HEK293 (cell line): ENCODE measurements around the gene LDB1.

ENCODE experiments used
- CTCF ChIA-PET: fragments of 350-600 bp; formaldehyde crosslinking; extraction: SDS; loops from one replicate; lab custom pipeline; 2021; ENCODE audit warnings: antibody characterized with exemption; lab: Yijun Ruan, JAX
- POLR2A ChIA-PET: fragments of 300-600 bp; formaldehyde crosslinking; extraction: SDS; loops from one replicate; lab custom pipeline; 2020; ENCODE audit warnings: antibody characterized with exemption, inconsistent platforms; lab: Yijun Ruan, JAX
- H3K27ac ChIP-seq: fragments of 200-500 bp; sonication (Bioruptor generic); 2 replicates; pipeline ENCODE4 v1.5.1; 2014; ENCODE audit warnings: low read depth, low read length, control low read depth, inconsistent platforms; ENCODE audit errors: extremely low read depth
- H3K36me3 ChIP-seq, 2 experiments: fragments of 200-500 bp in 1 of 2; sonication (Bioruptor generic) in 1 of 2; 1 replicate in 1 of 2; 2 replicates in 1 of 2; pipeline ENCODE4 v1.5.1; 2014 to 2017; ENCODE audit warnings: inconsistent platforms in 2 of 2, low read length in 2 of 2; ENCODE audit not compliant: control insufficient read depth in 2 of 2, insufficient read depth in 1 of 2
- H3K4me1 ChIP-seq: fragments of 200-500 bp; sonication (Bioruptor generic); 2 replicates; pipeline ENCODE4 v1.5.1; 2014; ENCODE audit warnings: mild to moderate bottlenecking, low read length, inconsistent platforms; ENCODE audit not compliant: control insufficient read depth, insufficient read depth
- H3K4me3 ChIP-seq: 2 replicates; pipeline ENCODE4 v1.5.1; 2011; ENCODE audit warnings: low read depth, mild to moderate bottlenecking, control low read depth, low read length, moderate library complexity
- H3K9me3 ChIP-seq: fragments of 200-500 bp; sonication (Bioruptor generic); 2 replicates; pipeline ENCODE4 v1.5.1; 2014; ENCODE audit warnings: low read depth, low read length, inconsistent platforms; ENCODE audit not compliant: control insufficient read depth, insufficient read depth
- GLI4 ChIP-seq: fragments of 450-650 bp; formaldehyde crosslinking; IDR thresholded peaks from 2 replicates; pipeline ENCODE4 v1.5.1; 2016; ENCODE audit warnings: missing biosample characterization, missing genetic modification characterization
- TCF7L2 ChIP-seq: IDR thresholded peaks from 2 replicates; pipeline ENCODE4 v1.6.1; 2011; ENCODE audit warnings: low read depth, mild to moderate bottlenecking, inconsistent platforms, low read length, moderate library complexity, borderline replicate concordance
- TSHZ1 ChIP-seq: fragments of 450-650 bp; formaldehyde crosslinking; IDR thresholded peaks from 2 replicates; pipeline ENCODE4 v1.5.1; 2016; ENCODE audit warnings: missing biosample characterization, missing genetic modification characterization, borderline replicate concordance
- YY1 ChIP-seq: fragments of 450-650 bp; formaldehyde crosslinking; IDR thresholded peaks from 2 replicates; pipeline ENCODE4 v1.5.1; 2018; ENCODE audit warnings: missing biosample characterization, missing genetic modification characterization
- YY2 ChIP-seq: fragments of 450-650 bp; formaldehyde crosslinking; IDR thresholded peaks from 2 replicates; pipeline ENCODE4 v1.5.1; 2016; ENCODE audit warnings: missing biosample characterization, missing genetic modification characterization
- ZBTB8A ChIP-seq: fragments of 450-650 bp; formaldehyde crosslinking; IDR thresholded peaks from 2 replicates; pipeline ENCODE4 v1.5.1; 2016; ENCODE audit warnings: missing biosample characterization, missing genetic modification characterization
- ZNF10 ChIP-seq: fragments of 450-650 bp; formaldehyde crosslinking; IDR thresholded peaks from 2 replicates; pipeline ENCODE4 v1.5.1; 2017; ENCODE audit warnings: missing biosample characterization, missing genetic modification characterization
- ZNF132 ChIP-seq: fragments of 450-650 bp; formaldehyde crosslinking; IDR thresholded peaks from 2 replicates; pipeline ENCODE4 v1.5.1; 2017; ENCODE audit warnings: missing biosample characterization, missing genetic modification characterization, borderline replicate concordance
- ZNF138 ChIP-seq: fragments of 450-650 bp; formaldehyde crosslinking; IDR thresholded peaks from 2 replicates; pipeline ENCODE4 v1.5.1; 2016; ENCODE audit warnings: missing biosample characterization, missing genetic modification characterization, borderline replicate concordance
- ZNF16 ChIP-seq: fragments of 450-650 bp; formaldehyde crosslinking; IDR thresholded peaks from 2 replicates; pipeline ENCODE4 v1.5.1; 2016; ENCODE audit warnings: low read depth, missing biosample characterization, missing genetic modification characterization
- ZNF18 ChIP-seq: fragments of 450-650 bp; formaldehyde crosslinking; IDR thresholded peaks from 2 replicates; pipeline ENCODE4 v1.5.1; 2016; ENCODE audit warnings: missing biosample characterization, missing genetic modification characterization
- ZNF202 ChIP-seq: fragments of 450-650 bp; formaldehyde crosslinking; IDR thresholded peaks from 2 replicates; pipeline ENCODE4 v1.5.1; 2016; ENCODE audit warnings: missing biosample characterization, missing genetic modification characterization, borderline replicate concordance
- ZNF211 ChIP-seq: fragments of 450-650 bp; formaldehyde crosslinking; IDR thresholded peaks from 2 replicates; pipeline ENCODE4 v1.5.1; 2016; ENCODE audit warnings: low read depth, missing biosample characterization, missing genetic modification characterization
- ZNF214 ChIP-seq: fragments of 450-650 bp; formaldehyde crosslinking; IDR thresholded peaks from 2 replicates; pipeline ENCODE4 v1.5.1; 2017; ENCODE audit warnings: missing biosample characterization, mild to moderate bottlenecking, missing genetic modification characterization, borderline replicate concordance
- ZNF26 ChIP-seq: fragments of 450-650 bp; formaldehyde crosslinking; IDR thresholded peaks from 2 replicates; pipeline ENCODE4 v1.5.1; 2016; ENCODE audit warnings: missing biosample characterization, missing genetic modification characterization
- ZNF292 ChIP-seq: fragments of 450-650 bp; formaldehyde crosslinking; IDR thresholded peaks from 2 replicates; pipeline ENCODE4 v1.5.1; 2016; ENCODE audit warnings: low read depth, missing biosample characterization, missing genetic modification characterization, borderline replicate concordance
- ZNF354C ChIP-seq: fragments of 450-650 bp; formaldehyde crosslinking; IDR thresholded peaks from 2 replicates; pipeline ENCODE4 v1.5.1; 2016; ENCODE audit warnings: missing biosample characterization, missing genetic modification characterization, low read depth, borderline replicate concordance
- ZNF416 ChIP-seq: fragments of 450-650 bp; formaldehyde crosslinking; IDR thresholded peaks from 2 replicates; pipeline ENCODE4 v1.5.1; 2016; ENCODE audit warnings: missing biosample characterization, missing genetic modification characterization
- ZNF423 ChIP-seq: fragments of 450-650 bp; formaldehyde crosslinking; IDR thresholded peaks from 2 replicates; pipeline ENCODE4 v1.5.1; 2016; ENCODE audit warnings: missing biosample characterization, missing genetic modification characterization
- ZNF596 ChIP-seq: fragments of 450-650 bp; IDR thresholded peaks from 2 replicates; pipeline ENCODE4 v1.5.0; 2018; ENCODE audit warnings: missing biosample characterization, mild to moderate bottlenecking, missing genetic modification characterization, moderate library complexity
- ZNF658 ChIP-seq: fragments of 450-650 bp; formaldehyde crosslinking; IDR thresholded peaks from 2 replicates; pipeline ENCODE4; 2016; ENCODE audit warnings: missing biosample characterization, missing genetic modification characterization
- ZNF701 ChIP-seq: fragments of 450-650 bp; formaldehyde crosslinking; IDR thresholded peaks from 2 replicates; pipeline ENCODE4 v1.5.1; 2016; ENCODE audit warnings: missing biosample characterization, missing genetic modification characterization
- ZNF76 ChIP-seq: fragments of 450-650 bp; formaldehyde crosslinking; IDR thresholded peaks from 2 replicates; pipeline ENCODE4; 2016; ENCODE audit warnings: low read depth, missing biosample characterization, missing genetic modification characterization, borderline replicate concordance
- TF ChIP-seq, protein P1 (sequence below): fragments of 450-650 bp; formaldehyde crosslinking; IDR thresholded peaks from 2 replicates; pipeline ENCODE4 v1.5.1; 2016; ENCODE audit warnings: missing biosample characterization, missing genetic modification characterization
- TF ChIP-seq, protein P2 (sequence below): fragments of 450-650 bp; IDR thresholded peaks from 2 replicates; pipeline ENCODE4 v1.5.1; 2018; ENCODE audit warnings: missing biosample characterization, mild to moderate bottlenecking, missing genetic modification characterization
- TF ChIP-seq, protein P3 (sequence below): fragments of 450-650 bp; formaldehyde crosslinking; IDR thresholded peaks from 2 replicates; pipeline ENCODE4 v1.5.1; 2017; ENCODE audit warnings: missing biosample characterization, missing genetic modification characterization

The LDB1 gene

DNA sequence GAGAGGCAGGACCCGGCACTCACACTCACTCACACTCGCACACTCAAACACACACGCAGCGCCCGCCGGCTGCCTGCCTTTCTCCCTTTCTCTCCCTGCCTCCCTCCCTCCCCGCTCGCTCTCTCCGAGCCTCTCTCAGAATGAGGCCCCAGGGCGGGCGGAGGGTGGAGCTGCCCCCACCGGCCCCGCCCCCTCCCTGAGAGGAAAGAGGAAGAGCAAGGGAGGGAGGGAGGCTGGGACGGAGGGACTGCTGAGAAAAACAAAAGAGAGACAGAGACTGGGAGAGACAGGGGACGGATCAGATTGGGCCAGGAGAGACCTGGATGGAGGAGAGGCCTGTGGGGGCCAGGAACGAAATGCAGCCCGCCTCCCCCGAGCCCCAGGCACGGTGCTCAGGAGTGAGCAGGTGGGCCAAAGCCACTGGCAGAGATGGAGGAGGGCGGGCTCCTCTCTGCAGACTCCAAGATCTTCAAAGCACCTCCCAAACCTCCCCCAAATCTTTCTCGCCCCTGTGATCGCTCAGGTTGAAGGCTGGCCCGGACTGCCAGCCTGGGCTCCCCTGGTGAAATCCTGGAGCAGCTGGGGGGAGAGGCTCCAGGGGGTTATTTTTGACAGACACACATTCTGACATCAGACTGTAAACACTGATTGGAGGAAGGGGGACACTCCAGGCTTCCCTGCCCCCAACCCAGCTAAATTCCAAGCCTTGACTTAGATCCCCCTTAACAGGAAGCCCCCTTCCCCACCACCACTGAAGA is 5.1 kb downstream of the LDB1 start:
- CTCF ChIA-PET, result interaction anchor here (0.6 to 2.9 kb wide), 4 partner anchors 17 to 312 kb away, joined by 3 to 9 read pairs (median 4); partner anchors contain the start of gene PPRC1
- TF ChIP-seq ZNF423 (tag by site-specific recombination) (no peak), ZNF16 (tag by site-specific recombination) (no peak), ZBTB8A (tag by site-specific recombination) (peak; percentile 15; the same call in 1 of the 2 replicates), ZNF416 (no peak), ZNF202 (tag by site-specific recombination) (no peak), ZNF292 (tag by site-specific recombination) (no peak), ZNF596 (tag by site-specific recombination) (peak; percentile 99), TSHZ1 (tag by site-specific recombination) (no peak), ZNF18 (tag by site-specific recombination) (peak; percentile 78), ZNF214 (tag by site-specific recombination) (no peak), YY1 (no peak), ZNF354C (no peak), ZNF26 (tag by site-specific recombination) (no peak), YY2 (tag by site-specific recombination) (no peak), ZNF138 (no peak), GLI4 (tag by site-specific recombination) (no peak), ZNF211 (no peak), ZNF76 (tag by site-specific recombination) (0 out of 2 replicates have a peak, but pooled peaks have one; percentile 38), TCF7L2 (no peak), ZNF10 (tag by site-specific recombination) (no peak), ZNF701 (no peak), ZNF132 (tag by site-specific recombination) (no peak), ZNF658 (no peak)
- TF ChIP-seq, protein P1, sequence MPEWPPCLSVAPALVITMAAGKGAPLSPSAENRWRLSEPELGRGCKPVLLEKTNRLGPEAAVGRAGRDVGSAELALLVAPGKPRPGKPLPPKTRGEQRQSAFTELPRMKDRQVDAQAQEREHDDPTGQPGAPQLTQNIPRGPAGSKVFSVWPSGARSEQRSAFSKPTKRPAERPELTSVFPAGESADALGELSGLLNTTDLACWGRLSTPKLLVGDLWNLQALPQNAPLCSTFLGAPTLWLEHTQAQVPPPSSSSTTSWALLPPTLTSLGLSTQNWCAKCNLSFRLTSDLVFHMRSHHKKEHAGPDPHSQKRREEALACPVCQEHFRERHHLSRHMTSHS (tag by site-specific recombination), result no peak
- TF ChIP-seq, protein P2, sequence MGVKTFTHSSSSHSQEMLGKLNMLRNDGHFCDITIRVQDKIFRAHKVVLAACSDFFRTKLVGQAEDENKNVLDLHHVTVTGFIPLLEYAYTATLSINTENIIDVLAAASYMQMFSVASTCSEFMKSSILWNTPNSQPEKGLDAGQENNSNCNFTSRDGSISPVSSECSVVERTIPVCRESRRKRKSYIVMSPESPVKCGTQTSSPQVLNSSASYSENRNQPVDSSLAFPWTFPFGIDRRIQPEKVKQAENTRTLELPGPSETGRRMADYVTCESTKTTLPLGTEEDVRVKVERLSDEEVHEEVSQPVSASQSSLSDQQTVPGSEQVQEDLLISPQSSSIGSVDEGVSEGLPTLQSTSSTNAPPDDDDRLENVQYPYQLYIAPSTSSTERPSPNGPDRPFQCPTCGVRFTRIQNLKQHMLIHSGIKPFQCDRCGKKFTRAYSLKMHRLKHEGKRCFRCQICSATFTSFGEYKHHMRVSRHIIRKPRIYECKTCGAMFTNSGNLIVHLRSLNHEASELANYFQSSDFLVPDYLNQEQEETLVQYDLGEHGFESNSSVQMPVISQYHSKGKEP, result no peak
- TF ChIP-seq, protein P3, sequence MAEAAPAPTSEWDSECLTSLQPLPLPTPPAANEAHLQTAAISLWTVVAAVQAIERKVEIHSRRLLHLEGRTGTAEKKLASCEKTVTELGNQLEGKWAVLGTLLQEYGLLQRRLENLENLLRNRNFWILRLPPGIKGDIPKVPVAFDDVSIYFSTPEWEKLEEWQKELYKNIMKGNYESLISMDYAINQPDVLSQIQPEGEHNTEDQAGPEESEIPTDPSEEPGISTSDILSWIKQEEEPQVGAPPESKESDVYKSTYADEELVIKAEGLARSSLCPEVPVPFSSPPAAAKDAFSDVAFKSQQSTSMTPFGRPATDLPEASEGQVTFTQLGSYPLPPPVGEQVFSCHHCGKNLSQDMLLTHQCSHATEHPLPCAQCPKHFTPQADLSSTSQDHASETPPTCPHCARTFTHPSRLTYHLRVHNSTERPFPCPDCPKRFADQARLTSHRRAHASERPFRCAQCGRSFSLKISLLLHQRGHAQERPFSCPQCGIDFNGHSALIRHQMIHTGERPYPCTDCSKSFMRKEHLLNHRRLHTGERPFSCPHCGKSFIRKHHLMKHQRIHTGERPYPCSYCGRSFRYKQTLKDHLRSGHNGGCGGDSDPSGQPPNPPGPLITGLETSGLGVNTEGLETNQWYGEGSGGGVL (tag by site-specific recombination), result peak; percentile 99

More for the DNA sequence above, 5.1 kb downstream of the LDB1 start:
- Histone ChIP-seq H3K4me1 (peaks cover 44% of the 10 kb centered on the region), H3K36me3 (peaks cover 9 to 18% of the 10 kb centered on the region in 2 experiments; a peak in 2 of 3 replicates), H3K4me3 (peak overlapping the region; percentile 70), H3K9me3 (no peaks in the 10 kb centered on the region), H3K27ac (peak overlapping the region; percentile 73)
- POLR2A ChIA-PET, result interaction anchor here (0.6 to 2.2 kb wide), 21 partner anchors 8 to 1075 kb away, joined by 3 to 26 read pairs (median 5); partner anchors contain the start of genes ARMH3, GBF1, NOLC1 and PPRC1
